Activated T-helper 1 cell treated with anti-CD3 and anti-CD28 coated beads, Interleukin-12 subunit alpha, Interleukin-12 subunit beta, Interleukin-2, Interleukin-4 antibody, amounts not matched to agents 30 ng/mL and 10 ng/mL and 1 ng/mL, durations not matched to agents 14 hours and 24 hours and 36 hours (primary cell): ENCODE results near the gene IFRD2. TPM values are rescaled to one million over a fixed set of nuclear protein-coding genes. Genes with fewer than 3 reads are reported as not detected.
"Not testable (repeated sequence)": the region's sequence is repeated elsewhere in the genome, so short reads cannot be mapped to it uniquely, and the experiment has no call there.

Source experiments
- DNase-seq: peaks from one replicate; pipeline ENCODE4 v3.0.0; 2021; ENCODE audit warnings: low spot score
- H3K27ac Mint-ChIP-seq: one replicate; pipeline ENCODE4 v1.8.0; 2021; ENCODE audit warnings: mild to moderate bottlenecking, mixed read lengths
- H3K27me3 Mint-ChIP-seq: one replicate; pipeline ENCODE4 v1.8.0; 2022; ENCODE audit warnings: mild to moderate bottlenecking, moderate library complexity, mixed read lengths; ENCODE audit not compliant: insufficient read depth
- H3K36me3 Mint-ChIP-seq: one replicate; pipeline ENCODE4 v1.8.0; 2021; ENCODE audit warnings: low read depth, mixed read lengths
- H3K4me1 Mint-ChIP-seq: one replicate; pipeline ENCODE4 v1.8.0; 2021; ENCODE audit warnings: low read depth, mixed read lengths
- H3K4me3 Mint-ChIP-seq: one replicate; pipeline ENCODE4 v1.8.0; 2021; ENCODE audit warnings: mild to moderate bottlenecking, moderate library complexity, mixed read lengths
- H3K9me3 Mint-ChIP-seq: one replicate; pipeline ENCODE4 v1.8.0; 2021; ENCODE audit warnings: mixed read lengths
- intact Hi-C: fragments of 100-400 bp; cut with micrococcal nuclease; formaldehyde crosslinking; loops from one replicate; pipeline ENCODE4 v1.15.1; 2024
- total RNA-seq: library from RNA; stranded (reverse); gene quantifications from 2 replicates; pipeline ENCODE4 v1.2.3, GENCODE V29; 2022

Gene IFRD2
- total RNA-seq, 1 donor from 2014 or later, result 215 TPM

DNA sequence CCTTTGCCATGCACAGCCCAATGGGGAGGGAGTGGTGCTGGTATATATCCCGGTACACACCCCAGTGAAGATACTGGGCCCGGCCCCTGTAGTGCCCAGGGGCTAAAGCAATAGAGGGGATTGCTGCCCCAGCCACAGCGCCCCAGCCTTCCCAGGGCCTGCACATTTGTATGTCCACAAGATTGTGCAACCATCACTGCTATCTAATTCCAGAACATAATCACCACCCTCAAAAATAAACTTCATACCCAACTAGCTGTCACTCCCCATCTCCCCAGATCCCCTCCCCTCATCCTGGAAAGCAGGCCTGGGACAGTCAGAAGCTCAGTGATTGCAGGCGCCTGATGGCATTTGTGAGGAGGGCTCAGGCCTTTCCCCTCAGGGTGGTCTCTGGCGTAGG lies 42.8 kb downstream of the IFRD2 start:
- Mint-ChIP-seq H3K4me1 (peaks cover 45% of the 10 kb centered on the region), H3K4me3 (no peak overlapping the region), H3K27me3 (no peaks in the 10 kb centered on the region), H3K36me3 (peaks cover 11% of the 10 kb centered on the region), H3K9me3 (no peaks in the 10 kb centered on the region), H3K27ac (no peak overlapping the region)
- DNase-seq, result no peak
- intact Hi-C loops, result no loop called here

DNA sequence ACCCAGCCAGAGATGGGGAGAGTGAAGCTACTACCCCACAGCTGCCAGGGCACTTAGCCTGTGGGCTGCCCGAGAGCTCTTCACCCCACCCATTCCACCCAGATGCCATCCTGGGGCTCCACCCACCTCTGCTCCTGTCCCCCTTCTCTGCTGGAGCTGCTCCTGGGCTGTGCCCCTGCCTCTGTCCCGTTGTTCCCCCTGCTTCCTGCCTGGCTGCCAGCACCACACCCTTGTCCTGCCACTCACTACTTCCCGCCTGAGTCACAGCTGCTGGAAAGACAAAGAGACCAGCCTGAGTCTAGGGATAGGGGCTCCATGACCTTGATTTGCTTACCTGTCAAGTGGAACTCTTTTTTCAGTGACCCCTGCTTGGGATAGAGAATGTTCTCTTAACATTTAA lies 43.8 kb downstream of the IFRD2 start:
- intact Hi-C loops, result no loop called here
- Mint-ChIP-seq H3K4me1 (peaks cover 53% of the 10 kb centered on the region), H3K36me3 (peaks cover 10% of the 10 kb centered on the region), H3K9me3 (no peaks in the 10 kb centered on the region), H3K27ac (peak overlapping the region; percentile 91), H3K27me3 (no peaks in the 10 kb centered on the region), H3K4me3 (peak overlapping the region; percentile 51)
- DNase-seq, result no peak

DNA sequence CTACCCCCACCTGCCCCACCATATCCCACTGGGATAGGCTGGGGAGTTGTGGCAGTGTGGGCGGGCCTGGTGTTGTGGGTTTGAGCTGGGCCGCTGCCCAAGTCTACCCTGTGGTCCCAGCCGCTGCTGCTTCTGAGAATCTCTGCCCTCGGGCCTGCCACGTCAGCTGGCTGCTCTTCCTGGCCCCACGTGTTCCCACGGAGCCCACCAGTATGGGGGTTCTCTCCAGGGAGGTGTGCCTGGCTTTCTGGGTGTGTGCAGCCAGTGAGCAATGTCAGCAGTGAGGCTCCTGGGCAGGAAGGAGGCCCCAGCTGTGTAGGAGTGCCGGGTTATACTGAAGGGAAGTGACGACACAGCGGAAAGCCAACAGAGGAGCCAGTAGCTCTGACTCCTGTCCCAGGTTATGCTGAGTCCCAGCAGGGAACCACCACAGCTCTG lies 45.7 kb downstream of the IFRD2 start:
- intact Hi-C loops, result loop anchor here (1.0 kb wide), 8 partner anchors 8 to 317 kb away; partner anchors contain the start of genes HYAL3, MON1A and NAA80
- Mint-ChIP-seq H3K27ac (peak overlapping the region; percentile 98), H3K36me3 (peaks cover 14% of the 10 kb centered on the region), H3K4me1 (peaks cover 70% of the 10 kb centered on the region), H3K27me3 (no peaks in the 10 kb centered on the region), H3K4me3 (peak overlapping the region; percentile 82), H3K9me3 (no peaks in the 10 kb centered on the region)
- peak; percentile 80 for DNase-seq

DNA sequence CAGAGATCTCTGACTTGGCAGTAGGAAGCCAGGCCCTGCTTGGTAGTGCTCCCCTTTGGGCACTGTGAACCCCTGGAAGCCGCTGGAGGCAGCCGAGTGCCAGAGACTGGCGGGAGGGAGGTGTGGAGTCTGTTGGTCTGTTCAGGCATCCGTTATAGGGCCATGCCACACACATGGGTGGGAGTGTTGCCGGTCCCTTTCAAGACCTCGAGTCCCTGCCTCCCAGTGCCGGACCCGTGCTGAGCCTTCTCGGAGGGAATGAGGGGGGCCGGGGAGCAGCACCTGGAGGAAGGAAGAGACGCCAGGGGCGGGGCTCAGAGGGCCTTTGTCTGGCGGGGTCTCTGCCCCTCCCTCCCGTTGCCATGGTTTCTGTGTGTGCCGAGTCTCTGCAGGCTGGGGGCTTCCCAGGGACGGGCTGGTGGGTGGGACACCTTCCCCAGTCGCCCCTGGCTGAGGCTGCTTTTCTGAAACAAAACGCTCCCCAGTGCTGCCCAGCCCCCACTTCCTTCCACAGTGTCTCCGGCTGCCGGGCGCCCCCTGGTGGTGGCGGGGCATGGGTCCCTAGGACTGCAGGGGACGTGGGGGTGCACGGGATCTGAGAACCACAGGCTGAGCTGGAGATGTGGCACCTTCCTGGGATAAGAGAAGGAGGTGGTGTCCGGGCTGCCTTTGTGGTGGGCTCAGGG lies 46.3 kb downstream of the IFRD2 start:
- Mint-ChIP-seq H3K27ac (peak overlapping the region; percentile 98), H3K36me3 (peaks cover 12% of the 10 kb centered on the region), H3K4me3 (peak overlapping the region; percentile 82), H3K27me3 (no peaks in the 10 kb centered on the region), H3K4me1 (peaks cover 70% of the 10 kb centered on the region), H3K9me3 (no peaks in the 10 kb centered on the region)
- peak; percentile 88 for DNase-seq
- intact Hi-C loops, result loop anchor here (1.0 kb wide), 8 partner anchors 8 to 317 kb away; partner anchors contain the start of genes HYAL3, MON1A and NAA80

DNA sequence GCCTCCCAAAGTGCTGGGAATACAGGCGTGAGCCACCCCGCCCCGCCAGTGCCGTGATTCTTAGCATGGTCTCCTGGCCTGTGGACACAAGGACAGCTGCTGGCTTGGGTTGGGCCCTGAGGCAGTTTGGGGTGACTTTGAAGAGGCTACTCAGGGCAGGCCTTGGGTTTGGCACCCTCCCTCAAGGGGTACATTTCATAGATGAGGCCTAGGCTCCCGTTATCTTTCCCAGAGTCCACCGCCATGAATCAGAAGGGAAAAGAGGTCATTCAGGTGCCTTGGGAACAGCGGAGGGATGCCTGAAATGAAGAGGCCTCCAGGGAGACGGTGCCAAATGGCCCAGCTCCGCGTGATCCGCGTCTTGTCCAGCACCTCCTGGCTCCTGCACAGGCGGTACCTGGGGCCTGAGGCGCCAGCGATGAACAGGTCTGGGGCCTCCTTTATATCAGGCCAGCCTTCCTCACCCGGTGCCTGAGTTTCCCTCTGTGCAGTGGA lies 46.9 kb downstream of the IFRD2 start:
- no peaks in the 10 kb centered on the region for H3K9me3 Mint-ChIP-seq
- DNase-seq, result no peak
- H3K36me3 Mint-ChIP-seq, result peaks cover 11% of the 10 kb centered on the region
- peak overlapping the region; percentile 82 for H3K4me3 Mint-ChIP-seq
- intact Hi-C loops, result no loop called here
- H3K4me1 Mint-ChIP-seq, result peaks cover 70% of the 10 kb centered on the region
- no peaks in the 10 kb centered on the region for H3K27me3 Mint-ChIP-seq
- H3K27ac Mint-ChIP-seq, result peak overlapping the region; percentile 98

DNA sequence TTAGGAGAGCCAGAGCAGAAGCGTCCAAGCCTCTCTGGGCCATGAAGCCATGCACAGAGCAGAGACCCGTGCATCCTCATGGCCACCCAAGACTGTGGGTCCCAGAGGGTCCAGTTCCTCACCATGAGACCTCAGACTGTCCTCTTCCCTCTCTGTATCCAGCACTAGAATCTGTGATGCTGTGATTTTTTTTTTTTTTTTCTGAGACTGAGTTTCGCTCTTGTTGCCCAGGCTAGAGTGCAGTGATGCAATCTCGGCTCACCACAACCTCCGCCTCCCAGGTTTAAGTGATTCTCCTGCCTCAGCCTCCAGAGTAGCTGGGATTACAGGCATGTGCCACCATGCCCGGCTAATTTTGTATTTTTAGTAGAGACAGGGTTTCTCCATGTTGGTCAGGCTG lies 47.4 kb downstream of the IFRD2 start:
- peaks cover 71% of the 10 kb centered on the region for H3K4me1 Mint-ChIP-seq
- H3K36me3 Mint-ChIP-seq, result peaks cover 14% of the 10 kb centered on the region
- H3K27me3 Mint-ChIP-seq, H3K9me3 Mint-ChIP-seq, DNase-seq, intact Hi-C loops: not testable (repeated sequence)
- H3K27ac Mint-ChIP-seq, result peak overlapping the region; percentile 98
- H3K4me3 Mint-ChIP-seq, result peak overlapping the region; percentile 26

DNA sequence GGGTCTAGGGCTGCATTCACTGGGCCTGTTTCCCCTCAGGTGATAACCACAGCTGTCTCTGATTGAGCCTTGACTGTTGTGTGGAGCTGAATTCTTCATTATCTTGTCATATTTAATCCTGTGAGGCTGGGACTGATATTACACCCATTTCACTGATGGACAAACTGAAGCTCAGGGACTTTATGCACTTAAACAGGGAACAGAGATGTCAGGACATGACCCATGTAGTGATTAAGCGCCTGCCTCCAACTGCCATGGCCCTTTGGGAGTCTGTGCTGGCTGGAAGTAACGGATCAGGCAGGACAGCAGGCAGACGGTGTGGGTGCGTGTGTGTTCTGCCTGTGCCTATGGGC lies 48.7 kb downstream of the IFRD2 start:
- peaks cover 19% of the 10 kb centered on the region for H3K36me3 Mint-ChIP-seq
- H3K9me3 Mint-ChIP-seq, result no peaks in the 10 kb centered on the region
- peaks cover 83% of the 10 kb centered on the region for H3K4me1 Mint-ChIP-seq
- no peak for DNase-seq
- intact Hi-C loops, result no loop called here
- peak overlapping the region; percentile 94 for H3K27ac Mint-ChIP-seq
- peak overlapping the region; percentile 28 for H3K4me3 Mint-ChIP-seq
- H3K27me3 Mint-ChIP-seq, result no peaks in the 10 kb centered on the region

DNA sequence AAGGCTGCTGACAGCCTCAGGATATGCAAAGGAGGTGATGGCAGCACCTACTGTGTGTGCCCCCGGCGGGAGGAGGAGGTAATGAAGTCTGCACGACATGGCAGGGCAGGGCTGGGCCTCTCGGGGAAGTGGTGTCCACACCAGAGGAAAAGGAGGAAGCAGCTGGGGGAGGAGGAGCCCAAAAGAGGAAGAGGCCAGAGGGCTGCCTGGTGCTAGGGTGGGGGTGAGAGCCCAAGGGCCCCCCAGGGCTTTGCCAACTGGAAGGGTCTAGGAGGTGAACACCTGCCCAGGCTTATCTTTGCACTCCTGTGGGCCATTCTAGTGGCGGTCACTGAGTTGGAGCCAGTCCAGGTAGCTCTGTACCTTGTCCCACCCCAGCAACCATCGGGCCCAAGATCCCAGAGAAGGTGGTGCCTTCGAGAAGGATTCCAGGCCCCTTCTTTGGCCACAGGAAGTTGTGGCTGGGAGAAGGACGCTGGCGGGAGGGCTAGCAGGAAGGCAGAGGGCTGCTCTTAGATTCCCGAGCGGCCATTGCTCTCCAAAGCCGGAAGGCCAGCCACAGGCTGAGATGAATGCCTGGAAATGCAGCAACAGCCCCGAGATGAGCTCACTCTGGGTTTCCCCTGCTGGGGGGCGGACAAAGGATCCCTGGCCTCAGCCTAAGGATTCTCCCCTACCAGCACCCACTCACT lies 49.2 kb downstream of the IFRD2 start:
- Mint-ChIP-seq H3K4me1 (peaks cover 85% of the 10 kb centered on the region), H3K4me3 (peak overlapping the region; percentile 81), H3K36me3 (peaks cover 20% of the 10 kb centered on the region), H3K27ac (peak overlapping the region; percentile 94), H3K9me3 (no peaks in the 10 kb centered on the region), H3K27me3 (no peaks in the 10 kb centered on the region)
- DNase-seq, result no peak
- intact Hi-C loops, result no loop called here

DNA sequence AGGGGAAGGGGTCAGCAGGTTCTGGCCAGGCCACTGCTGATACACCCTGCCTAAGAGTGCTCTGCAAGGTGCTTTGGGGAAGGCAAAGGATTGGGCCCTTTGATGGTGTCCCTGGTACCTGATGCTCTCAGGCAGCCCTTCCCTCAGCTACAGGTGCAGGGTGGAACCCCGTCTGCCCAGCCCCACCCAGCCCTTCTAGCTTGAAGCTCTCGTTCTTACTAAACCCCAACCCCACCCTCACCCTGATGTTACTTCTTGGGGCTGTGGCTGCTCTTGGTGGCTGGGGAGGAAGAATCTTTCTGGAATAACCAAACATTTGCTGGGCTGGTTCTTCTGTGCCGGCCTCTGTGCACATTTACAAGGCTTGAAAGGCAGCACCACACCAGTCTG lies 49.9 kb downstream of the IFRD2 start:
- H3K9me3 Mint-ChIP-seq, result no peaks in the 10 kb centered on the region
- H3K36me3 Mint-ChIP-seq, result peaks cover 21% of the 10 kb centered on the region
- peak overlapping the region; percentile 94 for H3K27ac Mint-ChIP-seq
- DNase-seq, result no peak
- intact Hi-C loops, result no loop called here
- no peaks in the 10 kb centered on the region for H3K27me3 Mint-ChIP-seq
- H3K4me1 Mint-ChIP-seq, result peaks cover 84% of the 10 kb centered on the region
- peak overlapping the region; percentile 81 for H3K4me3 Mint-ChIP-seq

DNA sequence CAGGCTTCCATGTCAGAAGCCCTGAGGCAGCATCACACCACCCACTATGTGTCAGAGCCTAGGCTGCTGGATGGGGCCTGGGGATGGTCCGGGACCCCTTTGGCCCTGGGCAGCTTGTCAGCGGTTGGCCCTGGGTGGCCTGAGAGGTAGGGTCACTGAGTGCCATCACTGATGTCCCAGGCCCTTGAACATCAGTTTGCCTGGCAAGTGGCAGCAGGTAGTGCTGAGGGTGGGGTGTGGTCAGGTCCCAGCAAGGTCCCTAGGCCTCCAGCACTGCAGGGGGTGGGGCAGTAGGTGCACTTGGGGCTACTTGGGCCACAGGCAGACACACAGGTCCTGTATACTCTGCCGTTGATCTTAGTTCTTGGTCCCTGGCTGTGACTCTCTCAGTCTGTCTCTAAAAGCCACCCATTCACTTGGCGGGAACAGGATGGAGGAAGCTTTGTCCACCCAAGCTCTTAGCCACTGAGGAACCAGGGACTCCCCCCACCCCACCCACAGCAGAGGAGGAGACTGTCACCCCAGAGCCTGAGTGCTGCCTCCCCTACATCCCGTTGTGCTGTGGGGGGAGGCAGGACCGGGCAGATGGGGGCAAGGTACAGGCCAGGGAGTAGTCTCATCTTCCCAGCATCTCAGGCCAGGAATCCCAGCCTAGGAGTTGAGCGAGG lies 50.4 kb downstream of the IFRD2 start:
- no peak for DNase-seq
- intact Hi-C loops, result no loop called here
- H3K27me3 Mint-ChIP-seq, result no peaks in the 10 kb centered on the region
- H3K36me3 Mint-ChIP-seq, result peaks cover 21% of the 10 kb centered on the region
- H3K9me3 Mint-ChIP-seq, result no peaks in the 10 kb centered on the region
- H3K4me1 Mint-ChIP-seq, result peaks cover 79% of the 10 kb centered on the region
- H3K4me3 Mint-ChIP-seq, result peak overlapping the region; percentile 81
- H3K27ac Mint-ChIP-seq, result peak overlapping the region; percentile 94

DNA sequence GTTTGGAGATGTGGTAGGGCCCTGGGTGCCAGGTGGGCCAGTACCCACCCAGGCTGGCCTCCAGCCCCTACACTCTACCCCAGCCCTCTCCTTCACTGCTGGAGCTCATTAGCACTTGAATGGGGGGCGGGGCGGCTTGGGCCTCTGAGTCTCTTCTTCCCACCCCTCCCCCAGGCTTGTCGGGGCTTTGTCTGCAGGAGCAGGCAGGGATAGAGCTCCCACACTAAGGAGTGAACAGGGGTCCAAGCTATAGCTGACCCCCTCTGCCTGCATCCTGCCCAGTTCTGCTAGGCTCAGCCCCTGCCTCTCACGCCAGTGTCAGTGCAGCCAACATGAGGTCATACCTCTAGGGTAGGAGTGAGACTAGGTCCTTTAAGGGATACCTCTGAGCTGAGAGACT lies 51.1 kb downstream of the IFRD2 start:
- Mint-ChIP-seq H3K9me3 (no peaks in the 10 kb centered on the region), H3K36me3 (peaks cover 21% of the 10 kb centered on the region)
- intact Hi-C loops, result no loop called here

DNA sequence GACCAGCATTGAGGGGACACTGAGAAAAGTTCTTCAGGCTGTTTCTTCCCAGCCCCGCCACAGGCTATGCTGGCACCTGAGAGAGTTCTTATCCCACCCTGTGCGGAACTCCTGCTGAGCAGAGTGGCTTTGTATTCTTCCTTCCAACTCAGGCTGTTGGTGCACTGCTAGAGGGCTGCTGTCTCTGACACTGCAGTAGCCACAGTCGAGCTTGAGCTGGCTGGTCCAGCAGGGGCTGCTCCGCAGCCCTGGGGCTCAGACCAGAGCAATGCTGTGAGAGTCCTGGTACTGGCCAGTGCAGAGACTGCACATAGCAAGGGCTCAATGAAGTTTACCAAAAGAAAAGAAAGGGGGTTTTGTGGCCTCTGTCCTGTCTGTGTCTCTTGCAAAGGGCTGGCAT lies 52.6 kb downstream of the IFRD2 start:
- DNase-seq, result no peak
- Mint-ChIP-seq H3K4me1 (peaks cover 67% of the 10 kb centered on the region), H3K27me3 (no peaks in the 10 kb centered on the region), H3K4me3 (peak overlapping the region; percentile 99), H3K9me3 (no peaks in the 10 kb centered on the region), H3K27ac (peak overlapping the region; percentile 72), H3K36me3 (peaks cover 21% of the 10 kb centered on the region)
- intact Hi-C loops, result loop anchor here (2.0 to 5.0 kb wide), 4 partner anchors 383 to 897 kb away; partner anchors contain the start of genes APEH, GMPPB, TRAIP and USP4

More for the DNA sequence above, 51.1 kb downstream of the IFRD2 start:
- DNase-seq, result no peak
- no peaks in the 10 kb centered on the region for H3K27me3 Mint-ChIP-seq
- H3K27ac Mint-ChIP-seq, result peak overlapping the region; percentile 94
- H3K4me3 Mint-ChIP-seq, result peak overlapping the region; percentile 74
- H3K4me1 Mint-ChIP-seq, result peaks cover 72% of the 10 kb centered on the region
